Retinal pigment epithelial cell (primary cell): Measurements from ENCODE around the gene DSCAM.

Experiments used
- DNase-seq: peaks from one replicate; pipeline ENCODE4 v3.0.0-alpha.2; 2010; ENCODE audit warnings: low read depth
- H3K4me3 ChIP-seq: 2 replicates; pipeline ENCODE4 v1.5.1; 2011; ENCODE audit warnings: mild to moderate bottlenecking, low read length, control low read depth, moderate library complexity
- CTCF ChIP-seq: conservative IDR thresholded peaks from 2 replicates; pipeline ENCODE4 v1.5.1; 2011; ENCODE audit warnings: low read depth, low read length, control low read depth, inconsistent platforms

DSCAM gene

GRCh38 chr21:40699366-40699765 lies 147.6 kb downstream of the DSCAM start:
- no peak for DNase-seq
- no peak for TF ChIP-seq CTCF
- no peak overlapping the region for H3K4me3 ChIP-seq

GRCh38 chr21:40696246-40696645 lies 150.7 kb downstream of the DSCAM start:
- no peak for TF ChIP-seq CTCF
- DNase-seq, result no peak
- H3K4me3 ChIP-seq, result no peak overlapping the region

GRCh38 chr21:40689840-40690360 lies 157.1 kb downstream of the DSCAM start:
- no peak for DNase-seq
- TF ChIP-seq CTCF, result no peak
- H3K4me3 ChIP-seq, result no peak overlapping the region

- no peak for TF ChIP-seq CTCF
- no peak overlapping the region for H3K4me3 ChIP-seq
- DNase-seq, result no peak
Measured at GRCh38 chr21:40689217-40689616, 157.7 kb downstream of the DSCAM start.

- TF ChIP-seq CTCF, result no peak
- no peak overlapping the region for H3K4me3 ChIP-seq
Measured at GRCh38 chr21:40688106-40688864, 158.7 kb downstream of the DSCAM start.

GRCh38 chr21:40687625-40688024 lies 159.3 kb downstream of the DSCAM start:
- no peak for DNase-seq
- no peak for TF ChIP-seq CTCF
- no peak overlapping the region for H3K4me3 ChIP-seq

More at GRCh38 chr21:40688106-40688864, 158.7 kb downstream of the DSCAM start:
- DNase-seq, result no peak

GRCh38 chr21:40686526-40686925 lies 160.4 kb downstream of the DSCAM start:
- TF ChIP-seq CTCF, result no peak

More at GRCh38 chr21:40686526-40686925, 160.4 kb downstream of the DSCAM start:
- no peak overlapping the region for H3K4me3 ChIP-seq
- DNase-seq, result no peak
